NCI-H510A (cell line): Measurements from ENCODE around the gene ARSD.
"Not testable (repeated sequence)": the region's sequence is repeated elsewhere in the genome, so short reads cannot be mapped to it uniquely, and the experiment has no call there.

ENCODE experiments used
- DNase-seq: peaks from one replicate; lab custom pipeline; 2025; lab: John Stamatoyannopoulos, UW

The ARSD gene

GRCh38 chrX:2928583-2929434 is at the start of gene ARSD:
TSS of gene ARSD (minus strand) at chrX:2929339. CDS start at chrX:2929275, 64 bp downstream.
- peak; percentile 75 for DNase-seq

- DNase-seq, result not testable (repeated sequence)
These were observed 49.5 kb upstream of the ARSD start for GRCh38 chrX:2978639-2979038.

DNA sequence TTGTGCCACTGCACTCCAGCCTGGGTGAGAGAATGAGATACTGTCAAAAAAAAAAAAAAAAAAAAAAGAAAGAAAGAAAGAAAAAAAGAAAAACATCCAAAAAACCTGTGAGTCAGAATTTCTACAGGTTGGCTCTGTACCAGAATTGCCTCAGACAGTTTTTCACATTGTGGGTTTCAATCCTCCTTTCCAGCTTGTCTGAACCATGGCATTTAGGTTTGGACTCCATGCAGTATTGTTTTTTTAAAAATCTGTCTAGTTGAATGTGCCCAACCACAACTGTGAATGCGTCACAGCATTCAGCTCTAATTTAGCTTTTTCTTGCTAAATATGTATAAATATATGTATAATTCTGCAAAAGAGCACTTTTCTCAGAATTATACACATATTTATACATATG is 45.8 kb upstream of the ARSD start:
- DNase-seq, result no peak

DNA sequence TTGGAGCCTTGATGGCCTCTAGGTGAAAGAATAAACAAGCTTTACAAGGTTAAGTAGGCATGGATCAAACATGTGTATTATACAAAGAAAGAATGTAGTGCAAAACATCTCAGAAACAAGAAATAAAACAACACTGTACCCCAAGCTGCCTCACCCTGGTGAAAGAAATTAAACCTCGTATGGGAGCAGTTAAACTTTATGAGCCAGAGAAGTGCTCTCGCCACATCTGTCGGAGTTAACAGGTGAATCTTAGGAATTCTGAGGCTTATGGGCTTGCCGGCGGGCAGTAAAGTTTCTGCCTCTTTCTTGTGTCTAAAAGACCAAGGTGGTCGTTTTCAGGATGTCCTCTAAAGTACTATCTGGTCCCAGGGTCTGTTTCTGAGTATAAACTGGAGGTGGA is 43.3 kb upstream of the ARSD start:
- no peak for DNase-seq

GRCh38 chrX:2969021-2969420 is 39.9 kb upstream of the ARSD start:
- no peak for DNase-seq

- no peak for DNase-seq
These were observed 39.1 kb upstream of the ARSD start for GRCh38 chrX:2967998-2968909.

- DNase-seq, result no peak
These were observed 38.4 kb upstream of the ARSD start for GRCh38 chrX:2967584-2967983.

- DNase-seq, result no peak
These were observed 37.9 kb upstream of the ARSD start for GRCh38 chrX:2967012-2967411.

GRCh38 chrX:2965965-2966364 is 36.8 kb upstream of the ARSD start:
- DNase-seq, result no peak

DNA sequence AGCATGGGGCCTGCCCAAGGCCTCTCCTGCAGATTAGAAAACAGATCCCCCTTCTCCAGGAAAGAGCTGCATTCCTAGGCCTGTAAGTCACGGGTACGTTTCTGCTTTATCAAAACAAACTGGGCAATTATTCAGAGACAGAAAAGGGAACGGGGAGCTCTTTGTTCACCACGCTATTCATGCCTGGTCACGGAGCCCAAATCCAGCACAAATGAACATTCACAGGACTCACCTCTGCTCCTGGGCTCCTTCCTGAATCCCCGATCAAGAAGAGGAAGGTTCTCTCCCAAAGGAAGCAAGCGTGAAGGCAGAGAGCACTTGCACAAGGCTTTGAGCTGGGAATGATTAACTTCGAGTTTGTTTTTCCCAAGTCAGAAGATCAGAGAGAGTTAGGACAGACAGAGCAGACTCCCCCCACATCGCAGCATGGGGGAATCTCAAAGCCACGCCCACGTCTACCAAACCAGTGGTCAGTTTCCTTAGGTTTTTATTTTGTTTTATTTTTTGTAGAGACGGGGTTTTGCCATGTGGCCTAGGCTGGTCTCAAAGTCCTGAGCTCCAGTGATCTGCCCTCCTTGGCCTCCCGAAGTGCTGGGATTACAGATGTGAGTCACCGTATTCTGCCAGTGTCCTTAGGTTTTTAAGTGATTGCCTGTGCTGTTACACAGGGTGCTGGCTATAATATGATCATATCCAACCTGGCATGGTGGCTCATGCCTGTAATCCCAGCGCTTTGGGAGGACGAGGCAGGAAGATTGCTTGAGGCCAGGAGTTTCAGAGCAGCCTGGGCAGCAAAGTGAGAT is 35.1 kb upstream of the ARSD start:
- not testable (repeated sequence) for DNase-seq

- not testable (repeated sequence) for DNase-seq
These were observed 34.3 kb upstream of the ARSD start for GRCh38 chrX:2963449-2963848.

- DNase-seq, result no peak
These were observed 33.2 kb upstream of the ARSD start for GRCh38 chrX:2962381-2962780.

DNA sequence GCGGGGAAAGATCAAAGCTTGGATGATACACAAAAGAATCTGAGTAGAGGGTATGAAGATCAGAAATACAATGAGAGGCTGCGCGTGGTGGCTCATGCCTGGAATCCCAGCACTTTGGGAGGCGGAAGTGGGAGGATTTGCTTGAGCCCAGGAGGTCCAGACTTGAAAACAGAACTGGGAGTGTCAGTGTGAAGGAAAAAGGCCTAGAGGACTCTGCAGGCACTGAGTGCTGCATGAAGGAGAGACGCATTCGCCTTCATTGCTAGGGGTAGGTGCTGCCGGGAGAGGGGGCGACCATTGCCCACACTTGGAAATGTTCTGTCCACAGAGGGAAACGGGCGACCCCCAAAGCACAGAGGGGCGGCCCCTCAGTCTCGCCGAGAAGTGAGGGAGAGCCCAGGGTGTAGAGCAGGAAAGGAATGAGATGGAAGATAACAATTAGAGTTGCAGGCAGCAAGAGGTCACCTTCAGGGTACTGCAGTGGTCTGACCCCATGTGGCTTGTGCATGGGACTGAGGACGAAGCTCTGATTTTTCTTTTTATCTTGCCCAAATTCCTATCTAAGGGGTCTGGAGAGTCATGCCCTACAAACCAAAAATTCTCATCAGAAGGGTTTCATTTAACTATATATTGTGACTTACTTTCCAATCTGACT is 31.8 kb upstream of the ARSD start:
- no peak for DNase-seq

DNA sequence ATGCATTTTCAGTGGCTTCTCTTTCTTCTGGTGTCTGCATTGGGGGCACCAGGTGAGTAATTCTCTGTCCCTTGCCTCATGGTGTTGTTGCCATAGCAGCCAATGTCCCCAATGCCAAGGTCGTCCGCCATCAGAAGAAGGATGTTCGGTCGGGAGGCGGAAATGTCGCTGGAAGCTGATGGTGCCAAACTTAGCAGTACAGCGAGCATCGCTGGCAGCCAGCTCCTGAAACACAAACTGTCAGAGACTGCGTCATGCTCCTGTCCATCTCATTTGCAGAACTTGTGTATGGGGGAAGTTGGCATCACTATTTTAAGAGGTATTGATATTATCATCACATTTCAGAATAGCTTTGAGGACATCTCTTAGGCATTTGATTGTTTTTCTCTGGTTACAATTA is 29.1 kb upstream of the ARSD start:
- no peak for DNase-seq

DNA sequence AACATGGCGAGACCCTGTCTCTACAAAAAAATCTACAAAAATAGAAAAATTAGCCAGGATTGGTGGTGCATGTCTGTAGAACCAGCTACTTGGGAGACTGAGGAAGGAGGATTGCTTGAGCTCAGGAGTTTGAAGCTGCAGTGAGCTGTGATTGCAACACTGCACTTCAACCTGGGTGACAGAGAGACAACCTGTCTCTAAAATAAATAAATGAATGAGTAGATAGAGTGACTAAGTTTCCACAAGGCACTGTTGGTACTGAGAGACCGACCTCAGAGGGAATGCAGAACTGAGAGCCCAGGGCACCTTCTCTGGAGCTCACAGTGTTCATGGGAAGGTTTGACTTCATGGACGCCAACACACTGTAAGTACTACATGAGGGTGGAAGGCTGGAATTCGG is 26.7 kb upstream of the ARSD start:
- no peak for DNase-seq

- DNase-seq, result no peak
These were observed 26.1 kb upstream of the ARSD start for GRCh38 chrX:2955281-2955680.

- no peak for DNase-seq
These were observed 25.4 kb upstream of the ARSD start for GRCh38 chrX:2954541-2954940.

- not testable (repeated sequence) for DNase-seq
These were observed 8.8 kb upstream of the ARSD start for GRCh38 chrX:2937942-2938341.

DNA sequence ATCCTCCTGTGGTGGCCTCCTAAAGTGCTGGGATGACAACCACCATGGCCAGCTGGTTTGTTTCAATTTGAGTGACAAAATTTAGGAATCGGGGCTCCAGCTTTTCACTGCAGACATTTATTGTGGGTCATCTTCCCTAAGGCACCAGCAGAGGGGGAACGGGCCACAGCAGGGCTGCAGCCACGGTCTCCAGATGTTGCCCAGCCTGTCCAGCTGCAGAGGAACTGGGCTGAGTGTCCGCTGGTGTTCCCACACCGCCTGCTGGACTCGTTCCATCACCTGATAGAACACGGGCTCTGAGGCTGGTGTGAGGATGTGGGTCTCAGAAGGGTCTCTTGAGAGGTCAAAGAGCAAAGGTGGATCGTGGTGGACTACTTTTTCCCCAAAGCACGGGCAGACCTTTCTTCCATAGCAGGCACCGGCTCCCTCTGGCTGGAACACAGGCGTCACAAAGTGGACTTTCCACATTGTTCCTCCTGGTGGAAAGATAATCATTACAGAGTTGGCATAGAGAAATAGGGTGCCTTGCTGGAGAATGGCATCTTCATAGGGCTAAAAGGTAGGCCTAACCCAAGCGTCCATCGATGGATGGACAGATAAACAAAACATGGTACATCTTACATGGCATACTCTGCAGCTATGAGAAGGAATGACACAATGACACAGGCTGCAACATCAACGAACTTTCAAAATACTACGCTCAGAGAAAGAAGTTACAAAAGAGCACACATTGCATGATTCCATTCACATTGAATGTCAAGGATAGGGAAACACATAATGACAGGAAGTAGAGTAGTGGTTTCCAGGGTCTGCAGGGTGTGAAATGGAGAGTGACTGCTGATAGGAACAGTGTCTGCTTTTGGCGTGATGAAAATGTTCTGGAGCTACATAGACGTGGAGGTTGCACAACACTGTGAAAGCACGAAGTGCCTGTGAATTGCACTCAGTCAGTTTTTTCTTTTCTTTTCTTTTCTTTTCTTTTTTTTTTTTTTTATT is 5.9 kb upstream of the ARSD start:
- no peak for DNase-seq
